ENCODE data around the gene NELFA.

Gene NELFA

DNA sequence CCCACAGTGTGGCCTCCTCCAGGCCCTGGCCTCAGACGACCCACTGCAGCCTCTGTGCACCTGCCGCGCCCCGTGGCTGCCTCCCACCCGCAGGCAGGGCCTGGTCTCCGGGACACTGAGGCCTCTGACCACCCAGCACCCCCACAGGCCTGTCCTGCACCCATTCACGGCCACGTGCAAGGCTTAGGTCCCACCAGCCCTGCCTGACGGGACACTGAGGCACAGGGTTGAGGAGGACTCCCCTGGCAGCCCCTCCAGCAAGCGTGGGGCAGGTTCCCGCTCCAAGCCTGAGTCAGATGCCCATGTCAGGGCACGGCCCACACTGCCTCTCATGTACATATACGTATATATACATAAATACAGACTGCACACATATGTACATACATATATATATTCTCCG is 23.5 kb downstream of the NELFA start:
- no peaks in the 10 kb centered on the region for H3K4me1 ChIP-seq (ENCODE audit: control insufficient read depth in 1 of 2, insufficient read depth in 2 of 2, low read length in 2 of 2)
- H3K4me3 ChIP-seq (ENCODE audit: low read depth in 1 of 2, low read length in 2 of 2), result no peak overlapping the region
- H3K27me3 ChIP-seq (ENCODE audit: low read depth, low read length), result no peaks in the 10 kb centered on the region
- no peak overlapping the region for H3K27ac ChIP-seq (ENCODE audit: low read length)
- no peaks in the 10 kb centered on the region for H3K9me3 ChIP-seq (ENCODE audit: control insufficient read depth in 1 of 2, low read length in 2 of 2)
- H3K36me3 ChIP-seq (ENCODE audit: control insufficient read depth in 1 of 2, insufficient read depth in 2 of 2, low read length in 2 of 2), result peaks cover 24 to 91% of the 10 kb centered on the region in 2 donors

DNA sequence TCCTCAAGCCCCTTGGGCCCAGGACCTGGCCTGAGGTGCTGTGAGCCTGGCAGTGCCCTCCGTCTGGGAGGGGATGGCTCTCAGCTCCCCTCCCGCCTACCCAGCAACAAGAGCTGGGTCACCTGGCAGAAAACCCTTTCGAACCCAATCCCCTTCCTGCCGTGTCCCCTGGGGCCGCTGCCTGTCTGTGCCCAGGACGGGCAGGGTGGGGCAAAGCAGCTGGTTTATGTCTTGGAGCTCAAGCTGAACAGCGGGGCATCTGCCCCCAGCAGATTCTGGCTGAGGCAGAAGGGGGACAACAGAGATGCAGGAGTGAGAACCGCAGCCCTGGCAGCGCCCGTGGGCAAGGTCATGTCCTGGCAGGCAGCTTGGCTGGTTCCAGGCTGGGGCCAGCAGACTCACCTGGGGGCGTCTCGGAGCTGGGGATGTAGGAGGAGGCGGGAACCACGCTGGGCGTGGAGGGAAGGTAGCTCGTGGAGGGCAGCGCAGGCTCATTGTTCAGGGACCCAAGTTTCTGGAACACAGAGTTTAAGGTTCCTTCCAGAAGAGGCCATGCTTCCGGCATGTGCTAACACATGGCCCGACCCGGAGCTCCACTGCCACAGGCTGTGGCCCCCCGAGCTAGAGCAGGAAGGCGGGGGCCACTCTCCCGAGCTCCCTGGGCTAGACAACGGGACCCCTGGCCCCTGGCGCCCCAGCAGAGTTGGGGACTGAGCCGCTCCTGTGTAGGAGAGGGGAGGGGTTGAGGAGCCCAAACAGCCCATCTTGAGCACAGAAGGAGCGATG is 24.2 kb downstream of the NELFA start:
- no peaks in the 10 kb centered on the region for H3K9me3 ChIP-seq (ENCODE audit: control insufficient read depth in 1 of 2, low read length in 2 of 2)
- H3K4me3 ChIP-seq (ENCODE audit: low read depth in 1 of 2, low read length in 2 of 2), result no peak overlapping the region
- peaks cover 24 to 91% of the 10 kb centered on the region in 2 donors for H3K36me3 ChIP-seq (ENCODE audit: control insufficient read depth in 1 of 2, insufficient read depth in 2 of 2, low read length in 2 of 2)
- H3K27ac ChIP-seq (ENCODE audit: low read length), result no peak overlapping the region
- H3K4me1 ChIP-seq (ENCODE audit: control insufficient read depth in 1 of 2, insufficient read depth in 2 of 2, low read length in 2 of 2), result no peaks in the 10 kb centered on the region
- H3K27me3 ChIP-seq (ENCODE audit: low read depth, low read length), result no peaks in the 10 kb centered on the region

DNA sequence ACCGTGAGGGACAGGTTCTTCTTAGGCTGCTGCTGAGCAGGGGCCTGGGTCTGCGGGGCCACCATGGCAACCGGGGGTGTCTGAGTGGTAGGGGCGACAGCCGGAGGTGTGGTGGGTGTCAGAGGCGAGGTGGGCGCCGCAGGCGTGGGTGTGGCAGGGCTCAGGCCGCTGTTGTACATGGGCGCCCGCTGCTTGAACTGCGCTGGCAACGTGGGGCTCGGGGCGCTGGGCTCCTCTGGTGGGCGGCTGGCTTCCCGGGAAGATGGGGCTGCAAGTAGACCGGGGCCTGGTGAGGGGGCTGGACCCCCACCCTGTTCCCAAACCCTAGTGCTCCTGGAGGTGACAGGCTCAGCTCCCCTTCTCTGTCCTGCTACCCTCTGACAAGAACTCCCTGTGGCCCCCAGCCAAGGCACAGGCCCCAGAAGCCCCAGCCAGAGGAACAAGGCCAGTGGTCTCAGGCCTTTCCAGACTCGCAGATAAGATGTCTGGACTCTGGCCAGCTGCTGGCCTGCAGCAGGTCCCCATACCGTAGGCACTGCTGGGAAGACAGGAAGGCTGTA is 24.8 kb downstream of the NELFA start:
- Histone ChIP-seq H3K9me3 (ENCODE audit: control insufficient read depth in 1 of 2, low read length in 2 of 2) (no peaks in the 10 kb centered on the region), H3K4me3 (ENCODE audit: low read depth in 1 of 2, low read length in 2 of 2) (no peak overlapping the region), H3K4me1 (ENCODE audit: control insufficient read depth in 1 of 2, insufficient read depth in 2 of 2, low read length in 2 of 2) (no peaks in the 10 kb centered on the region), H3K27ac (ENCODE audit: low read length) (no peak overlapping the region), H3K27me3 (ENCODE audit: low read depth, low read length) (no peaks in the 10 kb centered on the region), H3K36me3 (ENCODE audit: control insufficient read depth in 1 of 2, insufficient read depth in 2 of 2, low read length in 2 of 2) (peaks cover 31 to 89% of the 10 kb centered on the region in 2 donors)

DNA sequence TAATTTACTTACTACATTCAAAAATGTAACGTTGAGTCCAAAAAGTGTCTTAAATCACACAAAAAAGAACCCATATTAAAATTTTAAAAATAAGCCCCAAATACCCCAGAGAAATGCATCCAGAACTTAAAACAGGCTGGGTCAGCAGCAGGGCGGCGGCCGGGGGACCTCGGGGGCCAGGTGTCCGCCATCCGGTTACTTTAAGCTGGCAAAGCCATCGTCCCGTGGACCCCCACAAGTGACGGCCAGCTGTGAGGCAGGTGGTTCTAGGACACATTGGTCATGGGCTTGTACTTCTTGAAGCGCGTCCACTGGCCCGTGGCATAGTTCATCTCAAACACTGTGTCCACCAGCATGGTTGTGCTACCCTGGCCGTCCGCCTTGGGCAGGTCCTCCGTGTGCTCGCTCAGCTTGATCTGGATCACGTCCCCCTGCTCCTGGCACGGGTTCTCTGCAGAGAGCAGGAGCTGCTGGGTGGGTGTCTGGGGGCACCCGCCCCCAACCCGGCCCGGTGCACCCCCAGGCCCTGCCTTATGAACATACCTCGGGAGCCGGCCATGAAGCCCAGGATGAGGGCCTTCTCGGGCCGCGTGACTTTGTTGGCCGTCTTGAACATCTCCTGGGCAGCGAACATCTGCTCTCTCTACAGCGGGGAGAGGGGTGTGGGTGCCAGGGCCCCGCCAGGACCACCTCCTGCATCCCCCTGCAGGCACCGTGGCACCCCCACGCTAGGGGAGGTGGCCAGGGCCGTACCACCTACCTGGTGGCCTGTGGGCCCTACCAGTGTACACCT is 25.5 kb downstream of the NELFA start:
- Histone ChIP-seq H3K4me1 (ENCODE audit: control insufficient read depth in 1 of 2, insufficient read depth in 2 of 2, low read length in 2 of 2) (no peaks in the 10 kb centered on the region), H3K9me3 (ENCODE audit: control insufficient read depth in 1 of 2, low read length in 2 of 2) (no peaks in the 10 kb centered on the region), H3K27ac (ENCODE audit: low read length) (no peak overlapping the region), H3K36me3 (ENCODE audit: control insufficient read depth in 1 of 2, insufficient read depth in 2 of 2, low read length in 2 of 2) (peaks cover 36 to 89% of the 10 kb centered on the region in 2 donors), H3K27me3 (ENCODE audit: low read depth, low read length) (no peaks in the 10 kb centered on the region), H3K4me3 (ENCODE audit: low read depth in 1 of 2, low read length in 2 of 2) (no peak overlapping the region)

DNA sequence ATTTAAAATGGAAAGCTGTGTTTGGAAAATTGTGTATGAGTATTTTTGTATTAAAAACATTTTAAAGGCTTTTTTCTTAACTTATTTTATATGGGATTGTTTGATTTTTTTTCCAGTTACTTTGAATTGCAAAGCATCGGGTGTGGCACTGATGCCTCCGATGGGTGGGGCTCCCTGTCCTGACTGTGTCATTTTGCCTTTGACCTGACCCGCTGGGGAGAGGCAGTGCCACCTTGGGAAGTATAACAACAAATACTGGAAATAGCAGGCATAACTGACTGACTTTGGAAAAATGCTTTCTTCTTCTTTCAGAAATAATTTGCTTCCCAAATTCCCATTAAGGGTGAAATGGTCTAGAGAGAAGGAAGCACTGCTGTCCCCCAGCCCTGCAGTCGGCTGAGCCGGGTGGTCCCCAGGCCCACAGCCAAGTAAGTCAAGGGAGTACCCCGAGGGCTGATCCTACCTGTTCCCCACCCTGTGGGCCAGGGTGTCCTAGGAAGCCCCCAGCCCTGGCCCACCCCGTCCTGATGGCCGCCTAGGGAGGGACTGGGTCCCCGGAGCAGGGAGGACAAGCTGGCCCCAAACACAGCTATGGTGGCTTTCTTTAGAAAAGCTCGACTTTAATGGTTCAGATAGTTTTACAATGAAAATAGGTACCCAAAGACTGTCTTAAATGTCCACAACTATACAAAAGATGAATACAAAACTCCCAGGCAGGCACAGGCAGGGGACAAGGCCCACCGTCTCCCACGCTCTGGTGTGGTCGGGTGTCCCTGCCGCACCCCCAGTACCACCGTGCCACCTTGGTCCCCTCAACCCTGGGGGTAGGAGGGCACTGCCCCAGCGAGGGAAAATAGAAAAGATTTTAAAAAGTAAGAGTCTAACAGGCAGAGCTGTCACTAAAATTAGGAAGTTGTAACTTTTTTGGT is 26.4 kb downstream of the NELFA start:
- peaks cover 36 to 89% of the 10 kb centered on the region in 2 donors for H3K36me3 ChIP-seq (ENCODE audit: control insufficient read depth in 1 of 2, insufficient read depth in 2 of 2, low read length in 2 of 2)
- H3K4me3 ChIP-seq (ENCODE audit: low read depth in 1 of 2, low read length in 2 of 2), result no peak overlapping the region

DNA sequence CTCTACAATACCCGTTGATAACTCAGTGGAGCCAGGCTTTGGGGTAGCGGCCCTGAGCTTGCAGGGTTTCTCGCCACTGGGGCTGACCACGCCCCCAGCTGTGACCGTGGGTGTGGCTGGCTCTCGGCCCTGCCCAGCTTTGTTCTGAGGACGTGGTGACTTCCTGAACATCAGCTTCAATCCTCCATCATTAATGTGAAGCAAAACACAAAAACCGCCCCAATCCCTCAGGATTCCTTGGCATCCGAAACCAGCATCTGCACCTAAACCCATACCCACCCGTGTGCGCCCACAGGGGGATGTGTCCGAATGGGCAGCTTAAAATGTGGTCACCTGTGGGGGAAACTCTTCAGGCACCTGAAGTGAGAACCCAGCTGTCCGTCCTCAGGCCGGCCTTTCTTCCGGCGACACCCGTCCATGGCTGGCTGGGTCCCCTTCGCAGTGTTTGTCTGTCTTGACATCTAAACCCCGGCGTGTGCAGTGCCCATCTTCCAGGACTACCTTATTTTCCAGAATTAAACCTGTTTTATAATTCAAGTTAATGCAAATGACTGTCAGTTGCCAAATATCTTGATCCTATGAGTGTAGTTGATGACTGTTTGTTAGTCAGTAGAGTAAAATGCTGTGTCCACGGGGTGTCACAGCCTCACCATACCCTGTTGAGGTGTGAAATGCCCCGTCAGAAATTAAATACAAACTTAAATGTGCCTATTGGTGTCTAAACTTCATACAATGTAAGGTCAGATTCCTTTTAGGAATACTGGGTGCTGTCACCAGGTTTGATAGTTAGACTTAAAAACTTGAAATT is 27.3 kb downstream of the NELFA start:
- no peaks in the 10 kb centered on the region for H3K27me3 ChIP-seq (ENCODE audit: low read depth, low read length)
- no peak overlapping the region for H3K4me3 ChIP-seq (ENCODE audit: low read depth in 1 of 2, low read length in 2 of 2)
- no peaks in the 10 kb centered on the region for H3K4me1 ChIP-seq (ENCODE audit: control insufficient read depth in 1 of 2, insufficient read depth in 2 of 2, low read length in 2 of 2)
- H3K36me3 ChIP-seq (ENCODE audit: control insufficient read depth in 1 of 2, insufficient read depth in 2 of 2, low read length in 2 of 2), result peaks cover 38 to 89% of the 10 kb centered on the region in 2 donors
- no peaks in the 10 kb centered on the region for H3K9me3 ChIP-seq (ENCODE audit: control insufficient read depth in 1 of 2, low read length in 2 of 2)
- H3K27ac ChIP-seq (ENCODE audit: low read length), result no peak overlapping the region

More for the DNA sequence above, 26.4 kb downstream of the NELFA start:
- Histone ChIP-seq H3K27me3 (ENCODE audit: low read depth, low read length) (no peaks in the 10 kb centered on the region), H3K9me3 (ENCODE audit: control insufficient read depth in 1 of 2, low read length in 2 of 2) (no peaks in the 10 kb centered on the region), H3K27ac (ENCODE audit: low read length) (no peak overlapping the region), H3K4me1 (ENCODE audit: control insufficient read depth in 1 of 2, insufficient read depth in 2 of 2, low read length in 2 of 2) (no peaks in the 10 kb centered on the region)

DNA sequence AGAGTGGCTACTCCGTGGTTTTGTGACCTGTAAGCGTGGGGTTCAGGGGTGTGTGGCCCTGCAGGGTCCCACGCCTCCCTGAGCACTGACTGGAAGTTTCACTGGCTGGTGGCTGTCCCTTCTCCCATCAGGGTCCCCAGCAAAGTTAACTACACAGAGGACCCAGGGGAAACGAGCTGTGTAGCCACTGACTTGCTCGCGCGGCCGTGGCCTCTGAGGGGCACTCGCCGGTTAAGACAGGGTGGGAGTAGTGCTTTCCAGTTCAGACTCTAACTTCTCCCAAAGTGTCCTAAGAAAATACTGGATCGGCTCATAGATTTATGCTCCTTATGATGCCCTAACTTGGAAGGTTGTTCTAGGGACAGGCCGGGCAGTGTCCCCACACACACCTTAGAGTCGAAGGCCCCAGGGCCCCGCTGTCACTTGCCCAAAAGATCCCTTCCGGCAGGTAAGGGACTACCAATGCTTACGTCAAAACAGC is 28.2 kb downstream of the NELFA start:
- Histone ChIP-seq H3K4me3 (ENCODE audit: low read depth in 1 of 2, low read length in 2 of 2) (no peak overlapping the region), H3K27ac (ENCODE audit: low read length) (no peak overlapping the region), H3K9me3 (ENCODE audit: control insufficient read depth in 1 of 2, low read length in 2 of 2) (no peaks in the 10 kb centered on the region), H3K27me3 (ENCODE audit: low read depth, low read length) (no peaks in the 10 kb centered on the region), H3K36me3 (ENCODE audit: control insufficient read depth in 1 of 2, insufficient read depth in 2 of 2, low read length in 2 of 2) (peaks cover 45 to 89% of the 10 kb centered on the region in 2 donors), H3K4me1 (ENCODE audit: control insufficient read depth in 1 of 2, insufficient read depth in 2 of 2, low read length in 2 of 2) (no peaks in the 10 kb centered on the region)

DNA sequence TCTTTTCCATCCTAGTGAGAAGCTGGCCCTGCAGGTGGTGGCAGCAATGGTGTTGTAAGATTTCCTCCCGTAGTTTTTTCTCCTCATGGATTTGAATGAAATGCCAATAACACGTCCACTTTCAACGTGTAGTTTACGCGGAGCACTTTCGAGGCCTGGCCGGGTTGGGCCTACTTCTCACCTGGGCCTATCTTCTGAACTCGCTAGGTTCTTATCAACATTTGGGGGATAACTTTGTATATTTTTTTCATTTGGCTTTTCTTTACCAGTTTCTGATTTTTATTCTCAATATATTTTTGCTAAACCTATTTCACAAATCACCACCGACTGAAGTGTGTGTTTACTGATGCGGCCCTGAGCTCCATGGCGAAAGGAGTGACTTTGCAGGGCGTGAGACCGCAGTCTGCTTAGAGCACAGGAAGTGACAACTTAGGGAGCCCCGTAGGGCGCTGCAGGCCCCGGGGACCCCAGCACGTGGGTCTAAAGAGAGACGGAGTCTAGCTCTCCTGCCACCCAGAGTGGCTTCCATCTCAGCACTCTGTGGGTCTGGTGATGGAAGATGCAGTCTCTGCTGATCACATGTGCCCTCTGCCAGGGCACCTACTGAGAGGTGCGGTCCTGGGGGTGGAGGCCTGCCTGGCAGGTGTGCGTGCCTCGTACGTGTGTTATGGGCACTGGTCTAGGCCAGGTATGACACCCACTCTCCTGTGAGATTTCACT is 29.1 kb downstream of the NELFA start:
- peaks cover 46 to 89% of the 10 kb centered on the region in 2 donors for H3K36me3 ChIP-seq (ENCODE audit: control insufficient read depth in 1 of 2, insufficient read depth in 2 of 2, low read length in 2 of 2)

DNA sequence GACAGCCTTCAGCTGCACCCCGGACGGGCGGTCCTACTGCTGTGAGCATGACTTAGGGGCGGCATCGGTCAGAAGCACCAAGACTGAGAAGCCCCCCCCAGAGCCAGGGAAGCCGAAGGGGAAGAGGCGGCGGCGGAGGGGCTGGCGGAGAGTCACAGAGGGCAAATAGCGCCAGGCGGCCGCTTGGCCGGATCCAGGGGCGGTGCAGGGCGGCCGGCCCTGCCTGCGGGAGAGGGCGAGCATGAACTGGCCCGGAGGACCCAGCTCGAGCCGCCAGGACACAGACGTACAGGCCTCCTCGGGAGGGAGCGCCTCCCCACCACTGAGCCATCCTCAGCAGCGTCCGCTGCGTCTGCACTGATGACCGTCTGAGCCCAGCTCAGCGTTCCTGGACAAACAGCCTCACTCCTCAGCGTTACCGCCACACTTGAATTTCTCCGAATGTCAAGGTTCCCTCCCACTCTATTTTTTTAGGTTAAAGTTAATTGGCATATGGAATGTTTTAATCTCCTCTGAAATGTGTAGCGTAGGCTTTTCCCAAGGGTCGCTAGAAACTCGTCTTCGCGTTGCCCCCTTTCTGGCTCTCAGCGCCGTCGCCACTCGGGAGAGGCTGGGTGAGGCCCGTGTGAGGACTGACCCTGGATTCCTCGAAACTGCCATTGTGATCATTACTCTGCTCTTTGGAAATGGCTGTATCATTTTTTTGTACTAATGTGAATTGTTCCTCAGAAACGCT is 29.9 kb downstream of the NELFA start:
- Histone ChIP-seq H3K27me3 (ENCODE audit: low read depth, low read length) (no peaks in the 10 kb centered on the region), H3K36me3 (ENCODE audit: control insufficient read depth in 1 of 2, insufficient read depth in 2 of 2, low read length in 2 of 2) (peaks cover 49 to 86% of the 10 kb centered on the region in 2 donors), H3K9me3 (ENCODE audit: control insufficient read depth in 1 of 2, low read length in 2 of 2) (no peaks in the 10 kb centered on the region), H3K4me3 (ENCODE audit: low read depth in 1 of 2, low read length in 2 of 2) (no peak overlapping the region), H3K27ac (ENCODE audit: low read length) (no peak overlapping the region), H3K4me1 (ENCODE audit: control insufficient read depth in 1 of 2, insufficient read depth in 2 of 2, low read length in 2 of 2) (no peaks in the 10 kb centered on the region)

More for the DNA sequence above, 29.1 kb downstream of the NELFA start:
- Histone ChIP-seq H3K9me3 (ENCODE audit: control insufficient read depth in 1 of 2, low read length in 2 of 2) (no peaks in the 10 kb centered on the region), H3K4me3 (ENCODE audit: low read depth in 1 of 2, low read length in 2 of 2) (no peak overlapping the region), H3K27me3 (ENCODE audit: low read depth, low read length) (no peaks in the 10 kb centered on the region), H3K27ac (ENCODE audit: low read length) (no peak overlapping the region), H3K4me1 (ENCODE audit: control insufficient read depth in 1 of 2, insufficient read depth in 2 of 2, low read length in 2 of 2) (no peaks in the 10 kb centered on the region)
